Smooth muscle cell (in vitro differentiated cells): ENCODE data around the gene HOXB4. TPM values are rescaled to one million over a fixed set of nuclear protein-coding genes. Genes with fewer than 3 reads are reported as not detected.

Experiments
- DNase-seq: peaks from one replicate; lab custom pipeline; 2025; ENCODE audit not compliant: unreplicated experiment; lab: John Stamatoyannopoulos, UW
- H2AFZ ChIP-seq: fragments of 200-600 bp; sonication (generic); 2 replicates; pipeline ENCODE4 v1.6.0; 2016; ENCODE audit warnings: antibody characterized with exemption, low read depth, mild to moderate bottlenecking
- H3F3A ChIP-seq: fragments of 200-600 bp; sonication (generic); 2 replicates; pipeline ENCODE4 v1.6.0; 2017; ENCODE audit warnings: antibody characterized with exemption, low read depth
- H3K27ac ChIP-seq: fragments of 200-600 bp; sonication (generic); 2 replicates; pipeline ENCODE4 v1.5.1; 2016; ENCODE audit warnings: low read depth, mild to moderate bottlenecking
- H3K27me3 ChIP-seq: fragments of 200-600 bp; sonication (generic); 2 replicates; pipeline ENCODE4 v1.6.1; 2016; ENCODE audit warnings: low read depth, mild to moderate bottlenecking
- H3K36me3 ChIP-seq: fragments of 200-600 bp; sonication (generic); 2 replicates; pipeline ENCODE4 v1.5.1; 2016; ENCODE audit warnings: low read depth
- H3K4me1 ChIP-seq: fragments of 200-600 bp; sonication (generic); 2 replicates; pipeline ENCODE4 v1.5.1; 2016; ENCODE audit warnings: low read depth
- H3K4me2 ChIP-seq: fragments of 200-600 bp; sonication (generic); 2 replicates; pipeline ENCODE4 v1.6.0; 2016; ENCODE audit warnings: mild to moderate bottlenecking
- H3K4me3 ChIP-seq: fragments of 200-600 bp; sonication (generic); 2 replicates; pipeline ENCODE4 v1.5.1; 2016; ENCODE audit warnings: mild to moderate bottlenecking
- H3K79me2 ChIP-seq: fragments of 200-600 bp; sonication (generic); 2 replicates; pipeline ENCODE4 v1.6.0; 2016; ENCODE audit warnings: low read depth, mild to moderate bottlenecking
- H3K9ac ChIP-seq: fragments of 200-600 bp; sonication (generic); 2 replicates; pipeline ENCODE4 v1.6.0; 2016; ENCODE audit warnings: low read depth
- H3K9me3 ChIP-seq: fragments of 200-600 bp; sonication (generic); replicated peaks from 2 replicates; pipeline ENCODE4 v1.5.1; 2016; ENCODE audit warnings: low read depth
- H4K20me1 ChIP-seq: fragments of 200-600 bp; sonication (generic); 2 replicates; pipeline ENCODE4 v1.6.0; 2016; ENCODE audit warnings: low read depth
- CTCF ChIP-seq: fragments of 200-600 bp; sonication (generic); IDR thresholded peaks from 2 replicates; pipeline ENCODE4 v1.5.1; 2017; ENCODE audit warnings: borderline replicate concordance, mild to moderate bottlenecking, antibody characterized with exemption; ENCODE audit not compliant: insufficient read depth, poor library complexity, severe bottlenecking
- WGBS: methylation state at CpG from one replicate; pipeline ENCODE4 v1.1.7; 2016; ENCODE audit warnings: low lambda C conversion rate; 5-methylcytosine and 5-hydroxymethylcytosine counted together
- polyA plus RNA-seq: library from polyadenylated mRNA; unstranded; fragments of >200 nt; fragmentation: Nextera tagmentation; extraction: Ambion mirVana; gene quantifications from 2 replicates; pipeline ENCODE4 v1.2.1, GENCODE V29; 2016
- total RNA-seq: library from RNA; depleted of rRNA; stranded (reverse); fragments of >200 nt; gene quantifications from 2 replicates; pipeline ENCODE4 v1.2.3, GENCODE V29; 2014

The HOXB4 gene
- 0.72 and 2.6 TPM in 2 replicates for total RNA-seq
- polyA plus RNA-seq, result 0.96 and 1.0 TPM in 2 replicates

- Histone ChIP-seq H3K4me3 (peak within 1 kb of the TSS; percentile 53), H3K79me2 (peaks cover 53% of the 10 kb centered on the region), H3K9ac (no peak within 1 kb of the TSS), H3K27ac (no peak within 1 kb of the TSS), H4K20me1 (peaks cover 97% of the 10 kb centered on the region), H3F3A (no peaks in the 10 kb centered on the region), H3K36me3 (no peaks in the 10 kb centered on the region), H3K4me2 (peak within 1 kb of the TSS; percentile 90), H3K9me3 (no peaks in the 10 kb centered on the region), H2AFZ (no peak within 1 kb of the TSS), H3K4me1 (peaks cover 7% of the 10 kb centered on the region), H3K27me3 (peaks cover 90% of the 10 kb centered on the region)
- 4% methylated on average over 17 of the region's 58 CpGs for WGBS
- no peak for DNase-seq
- no peak for TF ChIP-seq CTCF
Observed at GRCh38 chr17:48577946-48578615, at the start of gene HOXB4. TSS of gene HOXB4 (minus strand) at chr17:48578350. CDS start at chr17:48578319, 31 bp downstream.

DNA sequence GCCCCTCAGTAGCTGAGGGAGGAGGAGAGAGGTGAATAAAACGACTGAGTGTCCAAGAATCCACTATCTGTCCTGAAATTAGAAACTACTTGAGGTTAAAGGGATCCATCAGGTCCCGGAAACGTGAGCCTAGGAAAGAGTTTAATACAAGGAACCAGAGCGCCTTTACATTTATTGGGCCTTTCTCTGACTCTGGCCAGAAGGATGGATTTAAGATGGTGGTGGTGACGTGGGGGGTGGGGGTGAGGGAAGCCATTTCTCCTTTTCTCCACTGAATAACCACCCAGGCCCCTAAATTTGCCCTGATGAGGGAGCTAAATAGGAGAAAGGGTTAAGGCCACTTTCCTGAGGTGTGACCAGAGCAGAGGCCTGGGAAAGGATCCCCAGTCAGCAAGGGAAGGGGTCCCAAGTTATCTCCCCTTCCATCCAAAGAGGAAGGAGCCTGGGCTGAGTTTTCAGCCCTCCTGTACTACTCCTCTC is 49.0 kb upstream of the HOXB4 start:
- H3K79me2 ChIP-seq, result peaks cover 32% of the 10 kb centered on the region
- H3K9me3 ChIP-seq, result no peaks in the 10 kb centered on the region
- peak overlapping the region; percentile 51 for H3K9ac ChIP-seq
- peak overlapping the region; percentile 99 for H3K4me2 ChIP-seq
- TF ChIP-seq CTCF, result no peak
- no peak overlapping the region for H2AFZ ChIP-seq
- H3K4me1 ChIP-seq, result peaks cover 6% of the 10 kb centered on the region
- H3F3A ChIP-seq, result no peaks in the 10 kb centered on the region
- WGBS, result 12% methylated on average over 5 of the region's 5 CpGs
- peak overlapping the region; percentile 71 for H3K27ac ChIP-seq
- H3K27me3 ChIP-seq, result peaks cover 91% of the 10 kb centered on the region
- DNase-seq, result no peak
- peaks cover 43% of the 10 kb centered on the region for H4K20me1 ChIP-seq
- no peaks in the 10 kb centered on the region for H3K36me3 ChIP-seq
- H3K4me3 ChIP-seq, result peak overlapping the region; percentile 78

DNA sequence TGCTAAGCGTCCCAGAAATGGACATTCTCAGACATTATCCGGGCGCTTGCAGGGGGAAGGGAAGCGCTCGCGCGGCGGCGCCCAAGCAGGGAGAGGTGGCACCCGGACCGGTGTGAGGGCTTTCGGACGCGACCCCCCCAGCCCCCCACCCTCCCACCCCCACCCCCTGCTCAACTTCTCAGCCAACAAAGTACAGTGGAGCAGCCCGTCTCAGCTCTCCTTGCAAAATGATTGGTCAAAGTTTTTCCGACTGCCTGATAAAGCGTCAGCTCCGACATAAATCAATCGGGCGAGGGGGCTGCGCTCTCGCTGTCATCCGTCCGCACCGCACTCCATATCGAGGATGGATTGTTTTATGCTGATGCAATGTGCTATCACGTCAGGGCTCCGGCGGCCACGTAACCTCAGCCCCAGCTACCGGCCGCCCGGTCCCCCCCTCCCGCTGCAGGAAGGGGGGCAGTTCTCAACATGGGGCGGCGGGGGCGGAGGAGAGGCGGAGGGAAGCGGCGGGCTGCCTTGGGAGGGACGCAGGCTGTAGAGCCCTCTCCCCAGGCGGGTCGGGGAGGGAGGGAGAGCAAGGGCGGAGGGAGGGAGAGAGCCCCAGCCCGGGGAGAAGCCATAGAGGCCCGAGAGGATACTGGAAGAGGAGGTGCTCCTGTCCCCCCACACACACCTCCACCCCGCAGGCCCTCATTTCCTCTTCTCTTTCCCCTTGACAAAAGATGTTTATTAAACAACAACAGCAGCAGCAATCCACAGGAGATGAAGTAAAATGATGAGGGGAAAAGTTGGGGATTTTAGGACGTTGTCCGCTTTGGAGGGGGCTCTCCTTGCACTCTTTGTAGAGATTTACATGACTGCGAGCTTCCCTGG is 48.3 kb upstream of the HOXB4 start, which contains the start of gene HOXB9:
Gene HOXB9, minus strand, starts transcription at position 114 of the 873 bp plus-strand sequence. Its CDS starts 89 bp downstream, at position 25.
- Histone ChIP-seq H3K27me3 (peaks cover 93% of the 10 kb centered on the region), H4K20me1 (peaks cover 44% of the 10 kb centered on the region), H3K9me3 (no peaks in the 10 kb centered on the region), H3K4me3 (peak within 1 kb of the TSS; percentile 78), H3F3A (no peaks in the 10 kb centered on the region), H3K4me2 (peak within 1 kb of the TSS; percentile 99), H3K9ac (peak within 1 kb of the TSS; percentile 86), H2AFZ (peak within 1 kb of the TSS; percentile 33), H3K36me3 (no peaks in the 10 kb centered on the region), H3K27ac (peak within 1 kb of the TSS; percentile 71), H3K4me1 (peaks cover 6% of the 10 kb centered on the region), H3K79me2 (peaks cover 38% of the 10 kb centered on the region)
- no peak for TF ChIP-seq CTCF
- WGBS, result 1% methylated on average over 32 of the region's 50 CpGs
- peak; percentile 47 for DNase-seq
